ENCODE results near the gene ZDBF2.
"Not testable (repeated sequence)": the region's sequence is repeated elsewhere in the genome, so short reads cannot be mapped to it uniquely, and the experiment has no call there.

ZDBF2 gene

GRCh38 chr2:206274434-206275311 lies at the start of gene ZDBF2:
ZDBF2 (plus strand) TSS chr2:206274663; CDS start chr2:206281850, 7,187 bp downstream.
- peak; percentile 27 for DNase-seq

- no peak for DNase-seq
Observed at GRCh38 chr2:206225435-206226232, 48.8 kb upstream of the ZDBF2 start.

- DNase-seq: not testable (repeated sequence)
Observed at GRCh38 chr2:206228636-206229035, 45.8 kb upstream of the ZDBF2 start.

GRCh38 chr2:206229642-206230041 lies 44.8 kb upstream of the ZDBF2 start:
- DNase-seq: no peak

DNA sequence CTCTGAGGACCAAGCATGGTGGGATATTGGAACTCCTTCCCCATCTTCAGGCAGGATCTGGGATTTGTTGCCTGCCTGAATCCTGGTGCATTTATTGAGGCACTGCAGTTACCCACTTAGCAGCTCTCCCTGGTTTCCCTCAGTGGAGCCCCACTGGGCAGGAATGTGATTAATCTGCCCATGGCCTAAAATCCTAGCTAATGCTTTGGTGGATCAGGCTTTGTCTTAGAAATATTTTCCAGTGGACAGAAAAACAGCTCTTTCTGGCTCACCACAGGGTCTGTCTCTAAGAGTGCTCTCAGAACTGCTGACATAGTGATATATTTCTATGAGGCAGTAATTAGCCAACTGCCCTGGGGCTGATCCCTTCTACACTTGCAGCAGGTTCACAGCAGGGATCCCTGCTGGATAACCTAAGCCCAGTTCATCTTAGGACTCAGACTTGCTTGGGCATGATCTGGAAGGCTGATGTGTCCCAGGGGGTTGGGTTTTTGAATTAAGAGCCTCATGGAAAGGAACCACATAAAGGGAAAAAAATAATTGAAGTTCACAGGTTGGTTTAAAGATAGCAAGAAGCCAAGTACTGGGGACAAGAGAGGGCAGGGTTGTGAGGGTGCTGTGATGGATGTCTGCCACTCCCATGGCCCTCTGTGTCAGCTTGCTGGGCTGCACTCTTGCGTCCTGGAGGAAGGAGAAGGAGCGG lies 44.3 kb upstream of the ZDBF2 start:
- no peak for DNase-seq

DNA sequence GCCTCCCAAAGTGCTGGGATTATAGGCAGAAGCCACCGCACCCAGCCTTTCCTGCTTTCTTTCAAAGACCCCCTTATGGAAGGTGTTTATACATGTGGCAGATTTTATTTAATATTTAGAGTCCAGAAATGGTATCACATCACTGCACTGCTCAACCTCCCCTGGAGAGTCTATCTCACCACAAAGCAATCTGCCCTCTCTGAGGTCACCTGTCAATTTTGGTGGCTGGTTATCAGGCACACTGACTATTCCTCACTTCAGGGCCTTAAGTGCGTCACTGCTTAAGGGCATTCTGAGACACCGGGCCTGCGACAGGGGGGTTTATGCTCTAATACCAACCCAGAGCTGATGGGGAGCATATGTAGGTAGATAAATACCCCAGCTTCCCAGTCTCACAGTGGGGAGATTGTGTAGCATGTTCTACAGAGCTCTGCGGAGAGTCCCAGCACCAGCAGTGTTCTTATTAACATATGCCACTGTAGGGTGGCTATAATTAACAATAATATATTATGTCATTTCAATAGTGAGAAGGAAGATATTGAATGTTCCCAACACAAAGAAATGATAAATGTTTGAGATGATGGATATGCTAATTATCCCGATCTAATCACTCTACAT lies 42.7 kb upstream of the ZDBF2 start:
- no peak for DNase-seq

DNA sequence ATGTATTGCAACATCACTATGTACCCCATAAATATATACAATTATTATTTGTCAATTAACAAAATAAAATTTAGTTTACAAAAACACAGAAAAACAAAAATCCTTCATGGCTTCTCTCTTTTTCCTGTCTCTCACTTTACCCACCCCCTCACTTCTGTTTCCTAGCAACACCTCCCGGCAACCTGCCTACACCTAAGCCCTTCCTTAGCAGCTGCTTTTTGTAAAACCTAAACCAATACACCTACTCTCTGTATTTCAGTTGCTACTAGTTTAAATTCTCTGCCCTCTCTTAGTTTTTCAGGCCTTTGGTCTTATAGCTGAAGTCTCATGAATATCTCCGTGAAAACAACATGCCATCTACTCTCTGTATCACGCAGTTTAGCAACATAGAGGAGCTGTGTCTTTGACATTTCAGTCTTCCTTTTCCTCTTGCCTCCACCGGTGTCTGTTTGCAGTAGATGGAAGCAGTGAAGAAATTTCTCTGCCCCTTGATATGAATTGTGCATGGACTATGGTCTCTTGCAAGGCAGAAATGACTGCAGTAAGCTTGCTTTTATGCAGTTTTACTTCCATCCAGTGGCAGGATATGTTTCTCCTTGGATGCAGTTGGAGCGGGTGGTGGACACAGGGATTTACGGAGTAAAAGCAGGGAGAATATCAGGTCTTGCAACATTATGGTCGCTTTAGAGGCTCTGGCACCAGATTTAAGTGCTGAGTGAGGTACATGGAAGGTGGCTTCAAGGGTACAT lies 42.0 kb upstream of the ZDBF2 start:
- no peak for DNase-seq

GRCh38 chr2:206239157-206239556 lies 35.3 kb upstream of the ZDBF2 start:
- DNase-seq: no peak

GRCh38 chr2:206240327-206240726 lies 34.1 kb upstream of the ZDBF2 start:
- peak; percentile 50 for DNase-seq

- DNase-seq: no peak
Observed at GRCh38 chr2:206241736-206242135, 32.7 kb upstream of the ZDBF2 start.

GRCh38 chr2:206245265-206245672 lies 29.2 kb upstream of the ZDBF2 start:
- DNase-seq: no peak

- DNase-seq: no peak
Observed at GRCh38 chr2:206250041-206250897, 24.2 kb upstream of the ZDBF2 start.

DNA sequence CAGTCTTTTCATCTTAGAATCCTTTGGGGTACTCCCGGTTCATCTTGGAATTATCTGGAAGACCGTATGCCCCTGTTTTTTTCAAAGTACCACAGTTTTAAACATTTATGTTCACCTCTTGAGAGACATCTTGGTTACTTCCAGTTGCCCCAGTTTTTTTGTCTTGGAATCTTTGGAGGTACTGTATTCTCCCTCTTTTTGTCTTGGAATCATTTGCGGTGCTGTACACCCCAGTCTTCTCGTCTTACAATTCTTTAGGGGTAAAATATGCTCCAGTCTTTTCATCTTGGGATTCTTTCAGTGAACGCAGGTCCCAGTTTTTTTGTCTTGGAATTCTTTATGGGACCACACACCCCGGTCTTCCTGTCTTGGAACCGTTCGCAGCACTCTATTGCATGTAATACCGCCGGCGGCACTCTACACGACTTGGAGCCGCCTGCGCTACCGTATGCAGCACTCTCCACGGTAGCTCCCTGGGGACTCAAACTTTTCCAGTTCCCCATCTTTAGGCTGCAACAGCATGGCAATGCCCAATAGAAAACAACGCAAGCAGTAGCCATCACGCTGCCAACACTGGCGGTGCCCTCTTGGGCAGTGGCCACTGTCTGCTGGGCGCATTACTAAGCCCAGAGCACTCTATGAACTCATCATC lies 21.2 kb upstream of the ZDBF2 start:
- DNase-seq: no peak

GRCh38 chr2:206253777-206254166 lies 20.7 kb upstream of the ZDBF2 start:
- DNase-seq: no peak

GRCh38 chr2:206255003-206255402 lies 19.5 kb upstream of the ZDBF2 start:
- DNase-seq: no peak

DNA sequence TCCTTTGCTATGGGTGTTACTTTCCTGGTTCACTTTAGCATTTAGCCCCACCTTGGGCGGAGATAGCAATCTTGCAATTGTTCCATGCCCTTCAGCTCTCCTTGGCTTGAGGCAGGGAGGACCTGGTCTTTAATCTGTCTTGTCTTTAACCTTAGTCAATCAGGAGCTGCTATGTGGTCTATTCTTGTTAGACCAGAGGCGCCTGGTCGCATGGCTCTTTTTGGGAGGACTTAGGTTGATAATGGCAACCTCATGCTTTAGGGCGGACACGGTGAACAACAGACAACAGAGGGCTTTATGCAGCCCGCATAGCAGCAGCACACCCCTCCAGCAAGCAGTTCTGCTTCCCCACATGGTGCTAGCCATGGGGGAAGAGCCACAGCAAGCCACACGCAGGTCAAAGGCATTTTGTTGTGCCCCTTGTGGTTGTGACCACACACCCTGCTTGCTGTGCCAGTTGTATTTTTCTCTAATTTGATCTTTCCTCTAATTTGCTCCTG lies 17.7 kb upstream of the ZDBF2 start:
- DNase-seq: no peak

DNA sequence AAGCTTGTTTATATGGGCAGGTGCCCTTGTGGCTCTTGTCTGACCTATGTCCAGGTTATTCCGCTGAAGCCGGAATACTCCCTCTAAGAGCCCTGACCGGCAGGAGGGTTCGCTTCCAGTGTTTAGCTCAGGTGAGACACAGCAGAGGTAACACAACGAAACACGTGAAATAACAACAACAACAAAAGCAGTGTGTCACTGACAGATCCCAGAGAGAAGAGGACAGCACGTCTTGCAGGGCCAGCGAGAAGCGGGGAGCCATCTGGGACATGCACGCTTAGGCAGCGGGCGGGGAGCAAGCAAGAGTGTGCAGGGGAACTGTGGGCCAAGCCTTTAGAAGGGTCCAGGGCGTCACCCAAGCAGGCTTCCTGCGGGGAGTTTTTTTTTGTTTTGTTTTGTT lies 17.1 kb upstream of the ZDBF2 start:
- no peak for DNase-seq

DNA sequence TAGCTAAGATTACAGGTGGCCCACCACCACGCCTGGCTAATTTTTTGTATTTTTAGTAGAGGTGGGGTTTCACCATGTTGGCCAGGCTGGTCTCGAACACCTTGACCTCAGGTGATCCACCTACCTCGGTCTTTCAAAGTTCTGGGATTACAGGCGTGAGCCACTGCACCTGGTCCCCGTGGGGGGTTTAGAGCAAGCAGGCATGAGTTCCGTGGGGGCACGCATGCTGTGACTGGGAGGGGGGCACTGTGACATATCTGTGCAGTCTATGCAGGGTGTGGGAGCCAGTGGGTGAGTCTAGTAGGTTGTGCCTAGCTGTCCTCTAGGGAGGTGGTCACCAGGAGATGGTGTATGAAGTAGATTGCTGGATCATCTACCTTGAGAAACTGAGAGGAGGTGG lies 16.6 kb upstream of the ZDBF2 start:
- no peak for DNase-seq

- DNase-seq: not testable (repeated sequence)
Observed at GRCh38 chr2:206258615-206259014, 15.8 kb upstream of the ZDBF2 start.

Measured in HCEC 1CT (cell line).